ENCODE measurements around the gene TMEM81. TPM values are rescaled to one million over a fixed set of nuclear protein-coding genes. Genes with fewer than 3 reads are reported as not detected.

TMEM81 gene
- total RNA-seq, 2 donors from 2014 or later, result 2.4 to 2.9 TPM

GRCh38 chr1:205042911-205043806, 41.1 kb downstream of the TMEM81 start, which contains the start of gene CNTN2:
Gene CNTN2 (plus strand): TSS chr1:205043212. CDS start chr1:205053186, 9,974 bp downstream.
- H3K4me1 ChIP-seq, result peaks cover 0 to 9% of the 10 kb centered on the region in 2 donors
- no peak for DNase-seq (ENCODE audit: low spot score)
- H3K36me3 ChIP-seq, result no peaks in the 10 kb centered on the region
- H3K4me3 ChIP-seq, result peak within 1 kb of the TSS in 1 of 2 donors; percentile 30
- peaks cover 0 to 20% of the 10 kb centered on the region in 2 donors for H3K27me3 ChIP-seq
- no peaks in the 10 kb centered on the region for H3K9me3 ChIP-seq
- no peak for TF ChIP-seq CTCF (IDR thresholded peaks at IDR 0.05)
- no peak within 1 kb of the TSS for H3K27ac ChIP-seq

- peaks cover 0 to 20% of the 10 kb centered on the region in 2 donors for H3K27me3 ChIP-seq
Observed at GRCh38 chr1:205041998-205042910, 42.0 kb downstream of the TMEM81 start.

GRCh38 chr1:205041001-205041715, 43.1 kb downstream of the TMEM81 start:
- H3K4me3 ChIP-seq, result no peak overlapping the region
- DNase-seq (ENCODE audit: low spot score), result no peak
- no peak overlapping the region for H3K27ac ChIP-seq
- H3K4me1 ChIP-seq, result peaks cover 0 to 9% of the 10 kb centered on the region in 2 donors
- no peaks in the 10 kb centered on the region for H3K9me3 ChIP-seq
- H3K36me3 ChIP-seq, result no peaks in the 10 kb centered on the region
- TF ChIP-seq CTCF (IDR thresholded peaks at IDR 0.05), result no peak
- H3K27me3 ChIP-seq, result peaks cover 0 to 20% of the 10 kb centered on the region in 2 donors

More at GRCh38 chr1:205041998-205042910, 42.0 kb downstream of the TMEM81 start:
- DNase-seq (ENCODE audit: low spot score), result no peak
- Histone ChIP-seq H3K4me1 (peaks cover 0 to 9% of the 10 kb centered on the region in 2 donors), H3K9me3 (no peaks in the 10 kb centered on the region), H3K36me3 (no peaks in the 10 kb centered on the region), H3K27ac (no peak overlapping the region), H3K4me3 (peak overlapping the region in 1 of 2 donors; percentile 30)
- TF ChIP-seq CTCF (IDR thresholded peaks at IDR 0.05), result no peak

- no peaks in the 10 kb centered on the region for H3K9me3 ChIP-seq
- H3K4me3 ChIP-seq, result no peak overlapping the region
- H3K27me3 ChIP-seq, result peaks cover 0 to 1% of the 10 kb centered on the region in 2 donors
- DNase-seq (ENCODE audit: low spot score), result no peak
- no peaks in the 10 kb centered on the region for H3K36me3 ChIP-seq
- no peak for TF ChIP-seq CTCF (IDR thresholded peaks at IDR 0.05)
- peaks cover 0 to 7% of the 10 kb centered on the region in 2 donors for H3K4me1 ChIP-seq
- H3K27ac ChIP-seq, result no peak overlapping the region
Observed at GRCh38 chr1:205038132-205038786, 46.0 kb downstream of the TMEM81 start.

GRCh38 chr1:205037539-205037938, 46.7 kb downstream of the TMEM81 start:
- Histone ChIP-seq H3K4me3 (no peak overlapping the region), H3K27me3 (no peaks in the 10 kb centered on the region), H3K9me3 (no peaks in the 10 kb centered on the region), H3K4me1 (no peaks in the 10 kb centered on the region), H3K27ac (no peak overlapping the region), H3K36me3 (no peaks in the 10 kb centered on the region)
- DNase-seq (ENCODE audit: low spot score), result no peak
- TF ChIP-seq CTCF (IDR thresholded peaks at IDR 0.05), result no peak
